GM21367 (cell line): ENCODE measurements around the gene ADM2.

Experiments
- ATAC-seq: cut with Tn5 transposase; IDR thresholded peaks from one replicate; pipeline ENCODE4 v1.9.1; 2021; ENCODE audit not compliant: unreplicated experiment

ADM2 gene

DNA sequence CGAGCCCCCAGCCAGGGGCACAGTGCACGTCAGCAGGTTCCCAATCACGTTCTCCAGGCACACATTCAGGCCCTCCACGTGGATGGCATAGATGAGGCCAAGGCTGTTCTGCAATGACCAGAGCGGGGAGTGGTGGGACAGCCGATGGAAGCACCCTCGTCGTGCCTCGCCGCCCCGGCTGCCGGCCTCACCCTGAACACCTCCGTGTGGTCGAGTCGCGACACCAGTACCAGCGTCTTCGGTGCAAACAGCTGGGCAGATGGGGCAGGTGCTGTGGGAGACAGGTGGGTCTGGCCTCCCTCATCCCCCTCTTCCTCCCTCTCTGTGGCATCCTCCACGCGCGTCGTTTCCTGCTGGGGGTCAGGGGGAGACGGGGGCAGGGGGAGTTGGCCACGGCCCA lies 14.0 kb upstream of the ADM2 start:
- ATAC-seq = no peak

DNA sequence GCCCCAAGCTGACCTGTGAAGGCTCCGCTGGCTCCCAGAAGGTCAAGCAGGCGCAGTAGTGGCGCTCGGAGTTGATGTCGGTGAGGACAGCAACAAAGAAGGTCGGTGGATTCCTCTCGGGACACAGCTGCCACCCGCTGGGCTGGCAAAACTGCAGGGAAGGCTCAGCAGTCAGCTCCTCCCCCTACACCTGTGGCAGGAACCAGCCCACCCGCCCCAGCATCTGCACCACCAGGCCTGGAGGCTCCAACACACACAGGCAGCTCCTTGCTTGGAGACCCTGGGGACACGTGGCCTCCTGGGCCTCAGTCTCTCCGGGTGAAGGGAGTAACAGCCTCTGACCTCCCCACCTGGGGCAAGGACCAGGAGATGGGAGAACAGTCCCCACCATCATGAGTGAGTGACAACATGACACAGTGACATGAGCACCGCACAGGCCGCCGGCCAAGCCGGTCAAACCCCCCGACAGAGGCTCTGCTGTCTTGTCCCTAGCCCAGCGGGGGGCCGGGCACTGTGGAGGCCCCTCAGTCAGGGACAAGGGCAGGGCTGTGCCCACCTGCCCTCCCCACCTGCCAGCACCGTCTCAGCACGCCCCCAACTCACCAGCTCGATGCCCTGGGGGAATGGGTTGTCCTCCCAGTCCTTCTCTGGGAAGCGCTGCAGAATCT lies 13.4 kb upstream of the ADM2 start:
- no peak for ATAC-seq

DNA sequence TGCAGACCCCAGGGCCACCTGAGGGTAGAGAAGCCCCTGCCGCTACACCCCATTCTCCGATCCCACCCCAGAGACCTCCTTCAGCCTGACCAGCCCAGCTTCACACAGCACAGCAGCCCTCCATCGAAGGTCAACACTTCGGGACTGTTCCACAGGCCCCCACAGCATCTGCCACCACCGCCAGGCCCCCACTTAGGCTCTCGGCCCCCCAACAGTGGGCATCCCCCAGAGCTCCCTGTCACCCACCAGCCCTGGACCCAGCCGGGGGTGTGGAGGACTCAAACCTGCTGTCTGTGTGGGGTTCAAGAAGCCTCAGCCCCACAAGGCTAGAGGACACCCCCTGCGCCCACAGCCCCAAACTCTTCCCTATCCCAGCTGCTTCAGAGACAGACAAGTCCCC lies 12.7 kb upstream of the ADM2 start:
- no peak for ATAC-seq

DNA sequence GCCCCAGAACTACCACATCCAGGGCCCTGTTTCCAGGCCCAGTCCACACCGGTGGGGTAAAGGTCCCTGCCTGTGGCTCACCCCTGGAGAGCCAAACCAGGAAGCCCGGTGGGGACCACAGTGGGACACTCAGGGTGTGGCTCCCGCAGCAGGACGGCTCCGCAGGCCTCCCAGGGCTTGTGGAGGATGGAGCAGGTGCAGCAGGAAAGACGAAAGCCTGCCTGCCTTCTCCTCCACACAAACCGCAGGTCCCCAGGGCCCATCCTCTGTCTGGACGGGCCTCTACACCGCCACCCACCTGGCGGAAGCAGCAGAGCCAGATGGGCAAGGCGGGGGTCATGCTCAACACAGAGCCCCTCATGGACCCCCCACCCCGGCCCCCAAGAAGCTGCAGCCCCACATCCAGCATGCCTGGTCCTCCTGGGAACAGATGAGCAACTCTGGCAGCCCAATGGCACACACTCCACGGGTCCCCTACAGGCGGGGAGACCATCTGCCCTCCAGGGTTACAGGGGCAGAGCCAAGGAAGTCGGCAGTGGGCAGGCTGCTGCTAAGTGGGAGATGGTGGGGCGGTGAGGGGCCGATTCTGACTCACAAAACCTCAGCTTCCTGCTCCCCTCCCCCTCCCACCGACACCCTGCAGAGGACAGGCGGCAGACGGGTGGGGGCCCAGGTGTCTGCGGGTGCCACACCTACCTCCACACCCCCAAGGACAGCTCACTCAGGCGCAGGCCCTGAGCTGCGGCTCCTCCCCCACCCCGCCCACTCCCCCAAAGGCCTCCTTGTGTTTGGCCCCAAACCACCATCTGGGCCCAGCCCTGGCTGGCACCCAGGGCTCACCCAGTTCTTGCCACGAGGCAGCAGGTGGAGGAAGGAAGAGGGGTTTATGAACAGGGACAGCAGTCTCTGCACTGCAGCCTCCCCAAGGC lies 11.7 kb upstream of the ADM2 start:
- peak; percentile 31 for ATAC-seq

DNA sequence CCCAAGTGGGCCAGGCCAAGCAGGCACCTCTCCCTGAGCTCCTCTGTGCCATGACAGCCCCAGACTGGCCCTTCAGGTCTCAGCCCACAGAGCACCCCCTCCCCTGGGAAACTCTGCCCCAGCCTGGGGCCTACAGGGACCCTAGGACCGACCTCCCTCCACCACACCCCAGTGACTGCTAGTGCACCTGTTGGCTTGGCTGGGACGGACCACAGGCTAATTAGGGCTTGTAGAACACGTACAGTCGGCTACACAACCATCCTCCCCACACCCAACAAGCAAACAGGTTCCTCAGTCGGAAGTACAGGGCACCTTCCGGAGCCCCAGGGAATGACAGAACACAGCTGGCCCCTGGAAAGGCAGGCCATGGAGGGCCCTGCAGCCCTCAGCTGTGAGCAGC lies 10.9 kb upstream of the ADM2 start:
- ATAC-seq = no peak

DNA sequence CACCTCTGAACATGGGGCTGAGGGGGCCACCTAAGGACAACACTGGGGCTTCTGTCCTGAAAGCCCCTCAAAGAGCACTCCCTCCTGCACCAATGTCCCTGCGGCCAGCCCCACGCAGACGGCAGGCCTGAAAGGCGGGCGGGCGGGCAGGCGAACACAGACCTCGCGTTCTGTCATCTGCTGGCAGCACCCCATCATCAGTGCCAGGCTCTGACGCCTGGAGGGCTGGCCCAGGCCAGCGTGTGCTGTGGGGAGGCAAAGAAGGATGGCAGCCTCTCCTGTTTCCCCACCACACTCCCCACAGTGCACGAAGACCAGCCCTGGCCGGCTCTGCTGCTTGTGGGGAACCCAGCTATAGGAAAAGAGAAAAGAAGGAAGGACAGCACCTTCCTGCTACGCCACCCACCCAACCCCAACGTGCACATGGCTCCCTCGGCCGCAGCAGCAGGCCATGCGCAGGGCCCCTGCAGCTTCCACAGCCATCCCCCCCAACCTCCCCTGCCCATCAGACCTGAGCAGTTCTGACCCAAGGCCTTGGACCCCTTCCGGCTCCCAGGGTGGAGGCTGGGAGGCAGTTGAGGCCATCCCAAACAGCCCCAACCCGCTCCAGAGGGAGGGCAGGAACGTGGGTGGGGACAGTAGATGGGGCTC lies 10.0 kb upstream of the ADM2 start:
- no peak for ATAC-seq

DNA sequence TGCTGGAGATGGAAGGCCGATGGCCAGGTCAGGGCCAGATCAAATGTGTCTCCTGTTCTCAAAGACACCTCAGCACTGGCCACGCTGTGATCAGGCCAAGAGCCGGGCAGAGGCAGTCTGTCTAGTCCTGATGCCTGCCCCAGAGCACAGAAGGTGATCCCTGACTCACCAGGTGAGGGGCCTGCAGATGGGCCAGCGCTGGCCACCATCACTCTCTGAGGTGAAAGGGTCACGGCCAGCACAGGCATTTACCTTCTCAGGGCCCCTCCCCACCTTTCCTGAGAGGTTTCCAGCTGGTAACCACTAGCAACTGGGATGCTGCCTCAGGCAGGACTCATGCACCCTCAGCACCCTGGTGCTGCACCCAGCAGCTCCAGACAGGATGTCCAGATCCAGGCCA lies 9.4 kb upstream of the ADM2 start:
- ATAC-seq = no peak

DNA sequence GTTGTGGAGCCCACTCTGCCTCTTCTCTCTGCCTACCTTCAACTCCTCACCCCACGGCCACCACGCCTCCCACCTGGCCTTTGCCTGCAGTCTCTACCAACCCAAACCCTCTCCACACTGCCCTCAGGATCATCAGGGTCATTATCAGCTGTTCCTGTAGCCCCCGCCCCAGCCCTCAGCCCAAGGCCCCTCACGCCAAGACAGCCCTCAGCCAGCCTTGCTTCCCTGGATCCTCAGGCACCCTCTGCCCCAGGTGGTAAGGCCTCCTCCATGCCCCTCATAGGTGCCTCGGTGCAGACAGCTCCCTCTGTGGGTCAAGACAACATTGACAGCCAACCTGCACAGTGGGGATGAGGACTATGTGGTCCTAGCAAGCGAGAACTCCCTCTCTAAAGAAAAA lies 8.3 kb upstream of the ADM2 start:
- no peak for ATAC-seq

DNA sequence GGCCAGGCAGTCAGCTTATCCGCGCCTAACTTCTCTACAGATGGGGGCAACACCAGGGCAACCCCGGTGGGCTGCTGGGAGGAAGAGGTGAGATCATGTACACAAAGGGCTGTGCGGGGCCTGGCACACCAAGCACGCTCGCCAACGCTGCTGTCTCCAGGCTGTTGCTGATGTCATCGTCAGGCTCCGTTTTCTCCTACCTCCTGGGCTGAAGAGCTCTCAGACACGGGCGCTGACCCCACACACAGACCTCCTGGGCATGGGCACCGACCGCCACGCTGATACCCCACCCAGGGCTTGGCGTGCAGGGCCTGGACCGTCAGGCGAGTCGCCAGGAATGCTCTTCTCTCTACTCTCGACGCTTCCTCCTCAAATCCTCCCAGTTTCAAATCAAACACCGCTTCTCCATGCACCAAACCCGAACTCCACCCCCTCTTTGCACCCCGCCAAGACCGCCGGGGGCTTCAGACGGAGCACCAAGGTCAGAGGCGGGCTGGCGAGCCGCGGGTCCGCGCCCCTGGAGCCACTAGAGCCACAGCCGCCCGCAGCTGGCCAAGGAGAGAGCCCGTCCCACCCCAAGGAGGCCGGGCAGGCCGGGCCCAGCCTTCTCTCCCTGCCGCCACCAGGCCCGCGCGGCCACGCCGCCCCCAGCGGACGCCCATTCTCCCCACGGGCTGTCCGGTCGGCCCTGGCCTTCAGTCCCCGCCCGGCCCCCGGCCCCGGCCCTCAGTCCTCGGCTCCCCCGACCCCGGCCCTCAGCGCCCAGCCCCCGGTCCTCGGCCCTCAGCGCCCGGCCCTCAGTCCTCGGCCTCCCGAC lies 7.3 kb upstream of the ADM2 start:
- ATAC-seq = no peak

DNA sequence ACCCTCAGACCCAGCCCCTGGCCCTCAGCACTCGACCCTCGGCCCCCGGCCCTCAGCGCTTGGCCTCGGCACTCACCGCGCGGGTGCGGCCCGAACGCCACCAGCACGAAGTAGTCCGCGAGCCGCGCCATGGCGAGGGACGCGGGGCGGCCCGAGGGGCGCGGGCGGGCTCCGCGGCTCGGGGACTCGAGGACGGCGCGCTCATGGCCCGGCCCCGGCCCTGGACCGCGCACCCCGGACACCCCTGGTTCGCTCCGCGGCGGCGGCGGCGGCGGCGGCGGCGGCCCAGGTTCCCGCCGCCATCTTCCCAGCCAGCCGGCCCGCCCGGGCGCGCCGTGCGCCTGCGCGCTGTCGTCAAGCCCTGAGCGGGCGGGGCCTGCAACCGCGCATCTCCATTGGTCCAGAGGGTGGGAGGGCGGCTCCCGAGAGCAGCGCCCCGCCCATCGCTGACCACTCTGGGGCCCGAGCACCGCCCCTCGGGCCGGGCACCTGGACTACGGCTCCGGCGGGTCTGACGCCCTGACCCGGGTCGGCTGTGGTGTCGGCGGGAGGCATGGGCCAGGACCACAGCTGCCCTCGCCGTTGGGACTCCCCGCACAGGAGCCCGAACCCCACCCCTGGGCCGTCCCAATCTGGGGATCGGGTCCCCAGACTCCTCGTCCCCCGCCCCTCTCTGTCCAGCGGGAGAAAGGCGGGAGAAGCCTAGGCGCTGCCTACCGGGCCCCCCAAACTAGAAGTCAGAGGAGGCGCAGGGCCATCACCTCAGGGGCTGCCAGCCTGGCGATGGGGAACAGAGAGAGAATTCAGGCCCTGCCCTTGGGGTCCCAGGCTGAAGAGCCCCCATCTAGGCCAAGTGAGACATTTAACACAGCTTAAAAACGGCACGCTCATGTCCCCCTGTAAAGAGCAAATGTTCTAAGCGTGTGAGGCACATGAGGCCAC lies 6.4 kb upstream of the ADM2 start, which contains the start of gene SBF1:
SBF1 (minus strand) TSS at position 326 of the 942 bp plus-strand sequence; CDS start at position 131, 195 bp downstream.
- ATAC-seq = no peak

DNA sequence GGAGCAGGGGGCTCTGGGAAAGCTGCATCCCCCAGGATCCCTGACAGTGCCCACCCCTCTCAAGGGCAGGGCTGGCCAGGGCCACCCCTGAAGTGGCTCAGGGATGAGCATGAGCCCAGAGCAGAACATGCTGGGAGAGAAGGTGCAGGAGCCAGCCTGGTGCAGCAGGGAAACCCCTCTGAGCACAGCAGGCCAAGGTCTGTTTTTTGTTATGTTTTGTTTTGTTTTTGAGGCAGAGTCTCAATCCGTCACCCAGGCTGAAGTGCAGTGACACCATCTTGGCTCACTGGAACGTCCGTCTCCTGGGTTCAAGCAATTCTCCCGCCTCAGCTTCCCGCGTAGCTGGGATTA lies 5.7 kb upstream of the ADM2 start:
- ATAC-seq = no peak

DNA sequence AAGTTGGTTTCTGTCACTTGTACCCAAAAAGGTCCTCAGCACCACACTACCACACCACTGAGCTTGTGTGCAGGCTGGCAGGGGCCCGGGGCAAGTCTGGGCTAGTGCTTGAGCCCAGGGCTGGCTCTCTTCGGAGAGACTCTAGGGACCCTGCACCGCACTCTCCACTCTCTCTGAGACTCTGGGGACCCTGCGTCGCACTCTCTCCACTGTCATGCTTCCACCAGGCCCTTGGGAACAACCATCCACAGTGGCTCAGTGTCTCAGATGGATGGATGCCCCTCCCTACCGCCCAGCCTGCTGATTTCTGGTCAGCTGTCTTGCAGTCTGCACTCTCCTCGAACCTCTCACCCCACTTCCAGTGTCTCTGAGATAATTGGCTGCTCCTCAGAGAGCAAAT lies 4.5 kb upstream of the ADM2 start:
- ATAC-seq = no peak

DNA sequence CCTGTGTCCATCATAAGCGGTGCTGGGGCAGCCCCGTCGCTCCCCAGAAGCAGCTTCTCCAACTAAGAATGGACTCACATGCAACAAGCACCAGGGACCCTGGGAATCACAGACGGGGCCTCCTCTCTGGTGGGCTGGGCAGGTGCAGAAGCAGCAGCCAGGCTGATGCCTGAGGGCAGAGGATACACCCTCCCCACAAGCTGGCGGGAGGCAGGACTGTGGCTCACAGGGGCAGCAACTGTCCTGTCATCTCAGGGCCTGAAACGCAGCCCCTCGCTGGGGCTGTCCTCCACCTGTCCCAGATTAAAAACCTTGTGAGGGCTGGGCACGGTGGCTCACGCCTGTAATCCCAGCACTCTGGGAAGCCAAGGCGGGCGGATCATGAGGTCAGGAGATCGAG lies 3.4 kb upstream of the ADM2 start:
- no peak for ATAC-seq

DNA sequence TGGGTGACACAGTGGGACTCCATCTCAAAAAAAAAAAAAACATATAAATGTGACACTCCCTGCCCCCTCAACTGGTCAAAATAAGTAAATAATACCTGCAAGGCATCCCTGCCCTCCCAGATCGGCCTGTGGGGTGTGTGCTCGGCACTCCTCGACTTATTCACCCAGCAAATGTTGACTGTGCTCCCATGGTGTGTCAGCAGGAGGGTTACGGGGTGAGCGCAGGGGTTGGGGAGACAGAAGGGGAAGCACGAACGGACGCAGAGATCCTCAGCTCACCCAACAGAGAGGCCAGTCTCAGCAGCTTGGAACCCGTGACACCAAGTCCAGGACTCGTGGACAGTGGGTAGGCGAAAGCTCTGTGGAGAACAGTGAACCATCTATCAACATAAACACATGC lies 1.6 kb upstream of the ADM2 start:
- ATAC-seq = no peak

DNA sequence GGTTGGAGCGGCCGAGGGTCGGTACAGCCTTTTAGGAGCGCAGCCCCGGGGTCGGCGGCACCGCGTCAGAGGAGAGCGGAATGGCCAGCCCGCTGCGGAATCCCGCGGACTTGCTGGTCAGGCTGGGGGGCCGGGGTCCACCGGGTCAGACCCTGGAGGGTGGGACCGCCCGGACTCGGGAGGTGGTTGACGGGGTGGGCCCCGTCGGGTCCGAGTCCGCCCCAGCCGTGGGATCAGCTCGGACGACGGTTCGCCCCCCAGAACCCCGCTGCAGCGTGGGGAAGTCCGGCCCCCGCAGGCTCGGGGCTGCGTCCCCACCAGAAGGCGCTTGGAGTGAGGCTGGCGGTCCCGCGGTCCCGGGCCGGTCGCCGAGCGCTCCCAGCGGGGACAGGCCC lies 301 bp upstream of the ADM2 start:
- no peak for ATAC-seq

DNA sequence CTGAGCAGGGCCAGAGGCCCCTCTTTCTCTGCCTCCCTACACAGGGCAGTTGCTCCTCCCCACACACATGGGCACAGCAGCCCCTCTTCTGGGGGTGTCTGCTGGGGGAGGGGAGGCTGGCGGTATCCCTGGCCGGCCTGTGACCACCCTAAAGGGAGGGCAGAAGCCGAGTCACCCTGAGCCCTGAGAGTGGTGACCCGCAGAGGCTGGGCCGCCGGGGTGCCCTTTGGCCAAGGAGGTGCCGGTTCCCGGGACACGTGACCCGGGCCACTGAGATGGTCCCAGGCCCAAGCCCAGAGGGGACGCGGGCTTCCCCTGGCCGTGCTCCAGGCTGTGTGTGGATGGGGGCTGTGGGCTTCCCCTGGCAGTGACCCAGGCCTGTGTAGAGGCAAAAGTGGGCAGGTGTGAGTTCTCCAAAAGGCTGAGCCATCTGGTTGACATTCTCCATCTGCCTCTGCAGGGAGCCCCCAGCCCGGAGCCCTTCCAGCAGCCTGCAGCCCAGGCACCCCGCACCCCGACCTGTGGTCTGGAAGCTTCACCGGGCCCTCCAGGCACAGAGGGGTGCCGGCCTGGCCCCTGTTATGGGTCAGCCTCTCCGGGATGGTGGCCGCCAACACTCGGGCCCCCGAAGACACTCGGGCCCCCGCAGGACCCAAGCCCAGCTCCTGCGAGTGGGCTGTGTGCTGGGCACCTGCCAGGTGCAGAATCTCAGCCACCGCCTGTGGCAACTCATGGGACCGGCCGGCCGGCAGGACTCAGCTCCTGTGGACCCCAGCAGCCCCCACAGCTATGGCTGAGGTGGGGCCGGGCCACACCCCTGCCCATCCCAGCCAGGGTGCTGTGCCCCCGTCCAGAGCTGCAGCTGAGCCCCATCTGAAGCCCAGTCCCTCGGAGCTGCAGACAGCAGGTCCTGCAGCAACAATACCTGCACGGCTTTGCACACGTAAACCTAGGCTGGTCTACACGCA lies 1.0 kb downstream of the ADM2 start:
- no peak for ATAC-seq

DNA sequence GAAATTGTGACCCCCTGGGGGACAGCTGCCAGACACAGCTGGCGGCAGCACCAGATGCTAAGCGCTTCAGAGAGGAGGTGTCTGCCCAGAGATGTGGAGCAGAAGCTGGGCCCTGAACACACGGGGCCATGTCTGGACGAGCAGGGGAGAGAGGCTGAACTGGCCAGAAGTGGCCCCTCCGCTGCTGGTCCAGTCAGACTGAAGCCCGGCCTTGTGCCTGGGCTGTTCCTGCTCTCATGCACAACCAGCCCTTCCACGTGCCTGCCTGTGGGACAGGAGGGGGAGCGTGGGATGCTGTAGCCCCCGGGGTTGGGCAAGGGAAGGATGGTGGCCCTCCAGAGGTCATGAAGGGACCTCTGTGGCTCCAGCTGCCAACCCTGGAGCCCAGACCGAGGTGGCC lies 1.8 kb downstream of the ADM2 start:
- ATAC-seq = no peak

DNA sequence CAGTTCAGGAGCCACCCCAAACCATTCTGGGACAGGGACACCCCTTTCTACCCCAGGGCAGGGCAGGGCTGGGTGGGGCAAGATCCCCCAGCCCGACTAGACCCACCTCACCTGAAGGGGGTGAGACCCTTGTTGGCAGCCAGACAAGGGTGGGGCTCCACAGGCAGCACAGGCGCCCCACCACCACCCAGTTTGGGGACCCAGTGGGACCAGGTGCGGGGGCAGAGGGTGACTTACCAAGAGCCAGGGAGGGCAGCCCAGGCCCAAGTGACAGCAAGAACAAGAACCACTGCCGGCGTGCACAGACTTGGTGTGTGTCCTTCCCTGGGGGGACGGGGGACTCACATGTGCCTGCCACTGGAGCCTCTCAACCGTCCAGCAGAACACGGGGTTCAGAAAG lies 2.2 kb downstream of the ADM2 start:
- no peak for ATAC-seq
